Panc1 (cell line): Measurements from ENCODE around the gene LGR4. TPM values are rescaled to one million over a fixed set of nuclear protein-coding genes. Genes with fewer than 3 reads are reported as not detected.
"Not testable (repeated sequence)": the region's sequence is repeated elsewhere in the genome, so short reads cannot be mapped to it uniquely, and the experiment has no call there.

Experiments used
- ATAC-seq: fragments of 200-7000 bp; cut with Tn5 transposase; 2 replicates; pipeline ENCODE4 v1.9.1; 2020; ENCODE audit warnings: mild to moderate bottlenecking, moderate library complexity
- BruUV-seq: library from RNA; stranded (reverse); fragments of 400-500 nt; replicated peaks from 2 replicates; lab custom pipeline; 2021; lab: Mats Ljungman, UMichigan
- CTCF ChIA-PET: fragments of 300-600 bp; sonication (Branson Sonifier 250); formaldehyde crosslinking; loops from one replicate; lab custom pipeline; 2022; ENCODE audit warnings: antibody characterized with exemption; lab: Charles Lee
- POLR2A ChIA-PET: fragments of 300-600 bp; sonication (Branson Sonifier 250); formaldehyde crosslinking; loops from one replicate; lab custom pipeline; 2022; ENCODE audit warnings: antibody characterized with exemption; lab: Charles Lee
- DNase-seq: peaks from one replicate; pipeline ENCODE4 v3.0.0-alpha.2; 2010; ENCODE audit warnings: low read depth, low spot score
- H3K27ac ChIP-seq: 2 replicates; pipeline ENCODE4 v1.5.1; 2011; ENCODE audit warnings: mild to moderate bottlenecking, low read length, inconsistent platforms
- H3K27me3 ChIP-seq: fragments of 200-500 bp; sonication (Bioruptor generic); 2 replicates; pipeline ENCODE4 v1.6.0; 2014; ENCODE audit warnings: low read length, inconsistent platforms; ENCODE audit not compliant: control insufficient read depth, insufficient read depth
- H3K36me3 ChIP-seq: fragments of 200-500 bp; sonication (Bioruptor generic); 2 replicates; pipeline ENCODE4 v1.5.1; 2014; ENCODE audit warnings: inconsistent platforms, mild to moderate bottlenecking, low read length, moderate library complexity; ENCODE audit not compliant: control insufficient read depth, insufficient read depth
- H3K4me1 ChIP-seq: 2 replicates; pipeline ENCODE4 v1.5.1; 2011; ENCODE audit warnings: inconsistent platforms, mild to moderate bottlenecking, low read length, moderate library complexity; ENCODE audit not compliant: control insufficient read depth, insufficient read depth
- H3K4me3 ChIP-seq, 2 experiments: 2 replicates each; pipeline ENCODE4 v1.5.1; 2011 to 2012; ENCODE audit warnings: low read depth in 2 of 2, low read length in 2 of 2, mild to moderate bottlenecking in 2 of 2, inconsistent platforms in 1 of 2, moderate library complexity in 1 of 2
- H3K9me3 ChIP-seq: fragments of 200-500 bp; sonication (Bioruptor generic); 2 replicates; pipeline ENCODE4 v1.5.1; 2014; ENCODE audit warnings: low read depth, mild to moderate bottlenecking, inconsistent platforms, low read length, moderate library complexity; ENCODE audit not compliant: control insufficient read depth, insufficient read depth
- CTCF ChIP-seq: fragments of 450-650 bp; IDR thresholded peaks from 2 replicates; pipeline ENCODE4 v1.5.1; 2017; ENCODE audit warnings: mild to moderate bottlenecking
- POLR2AphosphoS5 ChIP-seq: IDR thresholded peaks from 2 replicates; pipeline ENCODE4 v1.6.1; 2012; ENCODE audit warnings: mild to moderate bottlenecking, low read depth, low read length, moderate library complexity
- REST ChIP-seq, 2 experiments: IDR thresholded peaks; 2 replicates each; pipeline ENCODE4 v1.6.1; 2011 to 2012; ENCODE audit warnings: low read depth in 2 of 2, control low read depth in 1 of 2, low read length in 1 of 2, mild to moderate bottlenecking in 1 of 2, moderate library complexity in 1 of 2; ENCODE audit not compliant: insufficient read depth in 1 of 2
- SIN3A ChIP-seq: IDR thresholded peaks from 2 replicates; pipeline ENCODE4 v1.6.1; 2012; ENCODE audit warnings: low read depth, mild to moderate bottlenecking, low read length, moderate library complexity, borderline replicate concordance; ENCODE audit not compliant: insufficient read depth
- TCF7L2 ChIP-seq: IDR thresholded peaks from 2 replicates; pipeline ENCODE4 v1.6.1; 2011; ENCODE audit warnings: mild to moderate bottlenecking, low read depth, low read length, inconsistent platforms
- in situ Hi-C: cut with HindIII; loops from 2 replicates; pipeline ENCODE4 v1.10.0; 2016; ENCODE audit warnings: low sequenced_read_pairs, low pct_unique_long_range_greater_than_20kb
- intact Hi-C: fragments of 100-400 bp; cut with micrococcal nuclease; formaldehyde crosslinking; loops from one replicate; pipeline ENCODE4 v1.10.0; 2022; ENCODE audit not compliant: unreplicated experiment
- total RNA-seq: library from RNA; stranded (reverse); gene quantifications from one replicate; pipeline ENCODE4 v1.2.1, GENCODE V29; 2021; ENCODE audit not compliant: unreplicated experiment

The LGR4 gene
- total RNA-seq, 1 experiment from 2014 or later, result 61.8 TPM

- BruUV-seq, result no TSS peak
- in situ Hi-C loops, result no loop called here
- Histone ChIP-seq H3K27me3 (peaks cover 4% of the 10 kb centered on the region; the same call in 1 of the 2 replicates), H3K4me1 (no peaks in the 10 kb centered on the region), H3K9me3 (no peaks in the 10 kb centered on the region; the same call in 1 of the 2 replicates), H3K27ac (no peak overlapping the region), H3K36me3 (no peaks in the 10 kb centered on the region), H3K4me3 (no peak overlapping the region)
- ChIA-PET CTCF (no interaction called here), POLR2A (no interaction called here)
- intact Hi-C loops, result no loop called here
- no peak for DNase-seq
- ATAC-seq, result no peak
- TF ChIP-seq CTCF (no peak), POLR2AphosphoS5 (no peak), TCF7L2 (no peak), SIN3A (no peak), REST (IDR thresholded peaks at IDR 0.05; ENCODE audit: insufficient read depth in 1 of 2, low read depth in 2 of 2, low read length in 1 of 2) (no peak)
These were observed 45.9 kb upstream of the LGR4 start for GRCh38 chr11:27518518-27518917.

GRCh38 chr11:27517490-27517889 lies 44.9 kb upstream of the LGR4 start:
- POLR2A ChIA-PET, CTCF ChIA-PET, DNase-seq, H3K4me1 ChIP-seq, in situ Hi-C loops, H3K4me3 ChIP-seq, H3K27ac ChIP-seq, intact Hi-C loops, BruUV-seq, H3K9me3 ChIP-seq, H3K27me3 ChIP-seq, ATAC-seq, H3K36me3 ChIP-seq: not testable (repeated sequence)

GRCh38 chr11:27514558-27514957 lies 42.0 kb upstream of the LGR4 start:
- no peak overlapping the region for H3K27ac ChIP-seq
- CTCF ChIA-PET, result no interaction called here
- DNase-seq (no peak), ATAC-seq (no peak)
- no peaks in the 10 kb centered on the region for H3K4me1 ChIP-seq
- peaks cover 2% of the 10 kb centered on the region; the same call in 1 of the 2 replicates for H3K27me3 ChIP-seq
- H3K9me3 ChIP-seq, result no peaks in the 10 kb centered on the region; the same call in 1 of the 2 replicates
- no peaks in the 10 kb centered on the region for H3K36me3 ChIP-seq
- POLR2A ChIA-PET, result no interaction called here
- in situ Hi-C loops (no loop called here), intact Hi-C loops (no loop called here)
- TF ChIP-seq SIN3A (no peak), TCF7L2 (no peak), CTCF (no peak), REST (IDR thresholded peaks at IDR 0.05; ENCODE audit: insufficient read depth in 1 of 2, low read depth in 2 of 2, low read length in 1 of 2) (no peak), POLR2AphosphoS5 (no peak)
- BruUV-seq, result no TSS peak
- no peak overlapping the region for H3K4me3 ChIP-seq
